ENCODE data around the gene QRFP. TPM values are rescaled to one million over a fixed set of nuclear protein-coding genes. Genes with fewer than 3 reads are reported as not detected.

QRFP gene
- total RNA-seq, 1 experiment from 2014 or later, result not detected

- H3K9me2 ChIP-seq (replicated peaks; ENCODE audit: low read length), result no peaks in the 10 kb centered on the region
- CTCF ChIA-PET, result no interaction called here
- H3F3A ChIP-seq (ENCODE audit: low read length, unreplicated experiment), result no peaks in the 10 kb centered on the region
- no peak overlapping the region for H3K27ac ChIP-seq (ENCODE audit: low read length)
- H3K4me2 ChIP-seq (ENCODE audit: low read length), result no peak overlapping the region
- intact Hi-C loops (cut with micrococcal nuclease), result no loop called here
- H4K20me1 ChIP-seq (ENCODE audit: low read length), result no peaks in the 10 kb centered on the region
- POLR2A ChIA-PET (ENCODE audit: unreplicated experiment), result no interaction called here
- H3K27me3 ChIP-seq (ENCODE audit: low read length), result no peaks in the 10 kb centered on the region
- no peaks in the 10 kb centered on the region for H3K4me1 ChIP-seq (ENCODE audit: insufficient read depth, low read length)
- TF ChIP-seq EZH2 (IDR thresholded peaks at IDR 0.05; ENCODE audit: low read length, unreplicated experiment) (no peak), EZH2phosphoT487 (IDR thresholded peaks at IDR 0.05; ENCODE audit: borderline replicate concordance, low read length) (no peak), CTCF (conservative IDR thresholded peaks at IDR 0.05; ENCODE audit: low read depth, low read length) (no peak)
- no peak overlapping the region for H3K4me3 ChIP-seq (ENCODE audit: low read length)
- no peak overlapping the region for H3K9ac ChIP-seq (ENCODE audit: low read length)
- H3K36me3 ChIP-seq (ENCODE audit: low read depth, low read length), result no peaks in the 10 kb centered on the region
- H3K79me2 ChIP-seq (ENCODE audit: low read length), result no peaks in the 10 kb centered on the region
- ATAC-seq (no peak), DNase-seq (no peak)
- no TSS peak for BruUV-seq (replicated peaks)
- no peak overlapping the region for H2AFZ ChIP-seq (ENCODE audit: low read length)
- no peaks in the 10 kb centered on the region for H3K9me3 ChIP-seq (ENCODE audit: low read length)
These were observed 22.4 kb upstream of the QRFP start for GRCh38 chr9:130918826-130919558.

- Histone ChIP-seq H3K9me3 (ENCODE audit: low read length) (no peaks in the 10 kb centered on the region), H2AFZ (ENCODE audit: low read length) (no peak overlapping the region), H3K4me3 (ENCODE audit: low read length) (no peak overlapping the region), H4K20me1 (ENCODE audit: low read length) (no peaks in the 10 kb centered on the region), H3K36me3 (ENCODE audit: low read depth, low read length) (no peaks in the 10 kb centered on the region), H3K4me2 (ENCODE audit: low read length) (no peak overlapping the region), H3K27ac (ENCODE audit: low read length) (no peak overlapping the region), H3K9ac (ENCODE audit: low read length) (no peak overlapping the region), H3K27me3 (ENCODE audit: low read length) (no peaks in the 10 kb centered on the region), H3K4me1 (ENCODE audit: insufficient read depth, low read length) (peaks cover 5% of the 10 kb centered on the region; the same call in 1 of the 2 replicates), H3F3A (ENCODE audit: low read length, unreplicated experiment) (no peaks in the 10 kb centered on the region), H3K79me2 (ENCODE audit: low read length) (no peaks in the 10 kb centered on the region), H3K9me2 (replicated peaks; ENCODE audit: low read length) (no peaks in the 10 kb centered on the region)
- CTCF ChIA-PET, result no interaction called here
- TF ChIP-seq CTCF (conservative IDR thresholded peaks at IDR 0.05; ENCODE audit: low read depth, low read length), result no peak
- no peak for TF ChIP-seq EZH2phosphoT487 (IDR thresholded peaks at IDR 0.05; ENCODE audit: borderline replicate concordance, low read length)
- TF ChIP-seq EZH2 (IDR thresholded peaks at IDR 0.05; ENCODE audit: low read length, unreplicated experiment), result no peak
- POLR2A ChIA-PET (ENCODE audit: unreplicated experiment), result no interaction called here
- no TSS peak for BruUV-seq (replicated peaks)
- intact Hi-C loops (cut with micrococcal nuclease), result no loop called here
- no peak for ATAC-seq
- no peak for DNase-seq
These were observed 21.7 kb upstream of the QRFP start for GRCh38 chr9:130918101-130918825.
